HPDE6-E6E7 (cell line): Measurements from ENCODE around the gene PTGES2.
"Not testable (repeated sequence)": the region's sequence is repeated elsewhere in the genome, so short reads cannot be mapped to it uniquely, and the experiment has no call there.

Experiments
- DNase-seq: peaks from one replicate; pipeline ENCODE4 v3.0.0; 2011; ENCODE audit warnings: missing footprints; ENCODE audit errors: extremely low spot score

Gene PTGES2

DNA sequence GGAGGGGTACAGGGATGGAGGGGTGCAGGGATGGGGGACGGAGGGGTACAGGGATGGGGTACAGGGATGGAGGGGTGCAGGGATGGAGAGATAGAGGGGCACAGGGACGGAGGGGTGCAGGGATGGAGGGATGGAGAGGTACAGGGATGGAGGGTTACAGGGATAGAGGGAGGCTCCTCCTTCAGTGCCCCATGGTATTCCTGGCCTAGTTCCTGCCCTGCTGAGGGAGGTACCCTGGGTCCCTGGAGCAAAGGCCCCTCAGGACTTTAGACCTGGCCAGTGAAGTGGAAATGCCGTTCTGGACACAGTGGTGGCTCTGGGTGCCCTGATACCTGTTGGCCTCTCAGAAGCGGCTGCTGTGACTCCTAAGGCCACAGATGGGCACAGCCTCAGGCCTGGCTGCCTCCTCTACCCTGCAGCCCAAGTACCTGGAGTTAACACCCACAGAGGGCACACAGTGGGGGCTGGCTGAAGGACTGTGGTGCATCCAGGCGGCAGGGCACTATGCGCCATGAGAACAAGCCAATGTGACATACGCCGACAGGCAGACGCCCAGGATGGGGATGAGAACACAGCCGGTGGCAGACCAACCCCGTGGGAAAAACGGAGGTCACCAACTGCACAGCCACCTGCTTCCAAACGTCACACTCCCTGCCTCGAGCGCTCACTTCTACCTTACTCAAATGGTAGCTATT, 8.4 kb downstream of the PTGES2 start:
- DNase-seq, result no peak

DNA sequence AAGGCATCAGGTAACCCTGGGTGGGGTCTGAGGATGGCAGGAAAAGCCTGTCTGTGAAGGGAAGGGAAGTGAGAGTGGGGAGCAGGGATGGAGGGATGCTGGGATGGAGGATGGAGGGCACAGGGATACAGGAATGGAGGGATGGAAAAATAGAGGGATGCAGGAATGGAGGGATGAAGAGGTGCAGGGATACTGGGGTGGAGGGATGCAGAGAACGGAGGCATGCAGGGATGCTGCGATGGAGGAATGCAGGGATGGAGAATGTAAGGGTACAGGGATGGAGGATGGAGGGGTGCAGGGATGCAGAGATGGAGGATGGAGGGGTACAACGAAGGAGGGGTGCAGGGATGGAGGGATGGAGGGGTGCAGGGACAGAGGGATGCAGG, 9.1 kb downstream of the PTGES2 start:
- DNase-seq, result no peak

DNA sequence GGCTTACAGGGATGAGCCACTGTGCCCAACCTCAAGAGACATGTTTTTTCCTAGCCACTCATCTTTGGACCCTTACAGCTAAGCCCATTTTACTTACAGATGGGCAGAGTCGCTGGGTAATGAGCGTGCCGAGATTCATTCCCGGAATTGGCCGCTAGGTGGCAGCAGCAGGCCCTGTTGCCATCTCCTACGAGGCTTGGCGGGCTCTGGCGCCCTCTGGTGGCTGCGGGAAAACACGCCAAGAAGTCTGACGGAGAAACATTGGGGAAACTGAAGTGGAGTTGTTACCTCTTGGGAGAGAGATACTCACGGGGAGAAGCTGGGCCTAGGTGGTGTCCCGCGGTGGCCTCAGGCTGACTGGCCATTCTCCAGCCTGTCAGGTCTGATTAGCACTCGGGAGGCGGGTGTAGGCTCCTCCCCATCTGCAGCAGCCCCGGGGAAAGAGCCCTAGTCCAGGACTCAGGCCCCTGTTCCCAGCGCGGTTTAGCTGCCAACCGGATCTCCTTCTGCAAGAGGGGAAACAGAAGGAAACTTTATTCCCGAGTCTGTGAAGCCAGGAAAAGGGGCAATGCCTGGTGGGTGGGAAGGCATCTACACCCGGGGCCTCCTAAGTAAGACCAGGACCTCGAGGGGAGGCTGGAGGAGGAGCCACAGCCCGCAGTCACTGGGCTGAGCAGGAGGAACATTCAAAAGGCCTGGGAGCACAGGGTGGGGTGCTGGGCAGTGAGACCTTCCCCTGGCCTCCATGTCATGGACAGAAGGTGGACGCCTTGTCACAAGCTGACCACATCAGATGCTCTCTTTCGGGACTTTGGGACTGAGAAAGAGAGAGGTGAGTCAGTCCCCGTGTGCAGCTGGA, 9.7 kb downstream of the PTGES2 start:
- DNase-seq, result peak; percentile 76

DNA sequence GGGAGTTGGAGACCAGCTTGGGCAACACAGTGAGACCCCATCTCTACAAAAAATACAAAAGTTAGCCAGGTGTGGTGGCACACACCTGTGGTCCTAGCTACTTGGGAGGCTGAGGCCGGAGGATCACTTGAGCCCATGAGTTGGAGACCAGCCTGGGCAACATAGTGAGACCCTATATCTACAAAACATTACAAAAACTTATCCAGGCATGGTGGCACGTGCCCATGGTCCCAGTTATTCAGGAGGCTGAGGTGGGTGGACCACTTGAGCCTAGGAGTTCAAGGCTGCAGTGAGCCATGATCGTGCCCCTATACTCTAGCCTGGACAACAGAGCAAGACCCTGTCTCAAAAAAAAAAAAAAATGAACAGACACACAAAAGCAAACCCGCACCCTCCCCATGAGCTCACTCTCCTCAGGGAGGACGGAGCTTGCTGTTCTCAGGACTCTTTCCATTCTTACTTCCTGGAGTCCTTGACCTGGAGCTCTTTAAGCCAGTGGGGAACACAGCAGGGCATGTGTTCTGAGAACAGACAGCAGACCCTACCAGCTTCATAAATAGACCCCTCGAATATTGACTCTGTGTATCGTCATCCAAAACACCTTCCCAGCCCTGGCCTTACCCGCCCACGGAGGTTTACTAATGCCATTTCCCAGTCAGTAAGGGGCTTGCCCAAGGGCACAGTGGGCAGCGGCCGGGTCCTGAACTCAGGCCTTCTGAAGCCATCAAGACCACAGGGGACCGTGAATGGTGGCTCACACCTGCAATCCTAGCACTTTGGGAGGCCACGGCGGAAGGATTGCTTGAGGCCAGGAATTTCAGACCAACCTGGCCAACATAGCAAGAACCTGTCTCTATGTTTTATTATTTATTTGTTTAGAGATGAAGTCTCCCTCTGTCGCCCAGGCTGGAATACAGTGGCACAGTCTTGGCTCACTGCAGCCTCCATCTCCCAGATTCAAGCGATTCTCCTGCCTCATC, 11.1 kb downstream of the PTGES2 start:
- DNase-seq, result no peak

DNA sequence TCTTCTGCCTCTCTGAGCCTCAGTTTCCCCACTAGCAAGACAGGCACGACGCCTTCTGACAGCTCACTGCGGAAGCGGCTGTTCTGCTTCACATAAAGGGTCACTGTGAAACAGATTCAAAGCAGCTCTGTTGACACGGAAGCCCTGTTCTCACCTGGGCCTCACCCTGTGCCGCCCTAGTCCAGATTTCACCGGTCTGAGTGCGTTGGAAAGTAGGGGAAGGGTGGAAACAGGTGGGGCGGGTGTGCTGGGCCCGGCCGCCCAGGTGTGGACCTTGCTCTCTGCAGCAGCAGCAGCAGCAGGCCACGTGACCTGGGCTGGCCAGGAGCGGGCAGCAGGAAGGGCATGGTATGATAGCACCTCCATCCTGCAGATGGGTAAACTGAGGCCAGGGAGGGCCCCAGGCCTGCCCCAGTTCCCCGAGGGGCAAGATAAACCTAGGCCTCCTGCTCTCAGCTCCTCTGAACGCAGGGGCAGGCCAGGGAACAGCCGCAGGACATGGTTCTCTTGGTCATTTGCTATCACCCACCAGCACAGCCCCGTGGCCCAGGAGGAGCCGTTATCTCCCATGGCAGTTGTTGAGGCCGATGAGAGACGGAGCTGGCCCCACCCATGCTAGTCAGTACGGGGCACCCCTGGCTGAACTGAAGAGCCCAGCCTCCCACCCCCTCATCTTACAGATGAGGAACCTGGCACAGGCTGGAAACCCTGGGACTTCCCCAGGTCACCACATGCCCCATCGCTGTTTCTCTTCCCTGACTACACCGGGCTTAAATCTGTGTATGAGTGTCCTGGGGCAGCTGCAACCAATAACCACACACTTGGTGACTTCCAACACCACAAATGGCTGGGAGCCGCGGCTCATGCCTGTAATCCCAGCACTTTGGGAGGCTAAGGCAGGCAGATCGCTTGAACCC, 12.1 kb downstream of the PTGES2 start:
- DNase-seq, result no peak

- no peak for DNase-seq
These were observed 13.0 kb downstream of the PTGES2 start for GRCh38 chr9:128114326-128115186.

GRCh38 chr9:128113526-128114325, 13.8 kb downstream of the PTGES2 start:
- no peak for DNase-seq

DNA sequence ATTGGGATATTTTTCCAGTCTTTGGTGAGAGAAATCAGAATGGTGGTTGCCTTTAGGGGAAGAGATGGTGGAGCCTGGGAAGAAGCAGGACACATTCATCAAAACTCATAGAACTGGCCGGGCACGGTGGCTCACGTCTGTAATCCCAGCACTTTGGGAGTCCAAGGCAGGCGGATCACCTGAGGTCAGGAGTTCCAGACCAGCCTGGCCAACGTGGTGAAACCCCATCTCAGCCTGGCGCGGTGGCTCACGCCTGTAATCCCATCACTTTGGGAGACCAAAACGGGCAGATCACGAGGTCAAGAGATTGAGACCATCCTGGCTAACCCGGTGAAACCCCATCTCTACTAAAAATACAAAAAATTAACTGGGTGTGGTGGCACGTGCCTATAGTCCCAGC, 15.8 kb downstream of the PTGES2 start:
- DNase-seq, result not testable (repeated sequence)

DNA sequence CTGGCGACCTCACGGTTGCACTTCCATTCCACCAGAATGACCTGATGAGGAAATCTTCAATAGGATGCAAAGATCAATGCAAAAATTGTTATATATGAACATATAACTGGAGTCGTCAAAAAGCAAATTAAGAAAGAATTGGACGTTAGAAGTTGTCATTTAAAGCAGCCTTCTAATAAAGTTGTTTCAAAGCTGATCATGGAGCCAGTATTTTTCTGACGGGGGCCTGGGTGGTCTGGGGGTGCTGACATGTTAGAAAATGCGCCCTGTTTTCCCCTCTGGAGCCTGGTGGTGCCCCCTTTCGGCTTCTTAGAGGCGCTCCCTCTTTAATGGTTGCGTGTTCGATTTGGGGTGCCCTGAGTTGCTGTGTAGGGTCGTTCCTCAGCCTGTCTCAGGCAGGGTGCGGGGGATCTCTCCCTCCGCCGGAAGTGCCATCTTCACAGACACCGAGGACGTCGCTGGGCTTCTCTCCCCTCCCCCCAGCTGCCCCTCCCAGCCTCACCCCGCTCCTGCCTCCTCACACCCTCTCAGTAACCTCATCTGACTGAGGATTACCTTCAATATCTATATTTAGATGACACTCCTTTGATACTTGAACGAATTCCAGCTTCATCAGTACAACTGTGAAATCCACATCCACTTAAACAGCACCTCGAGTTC, 18.3 kb downstream of the PTGES2 start:
- no peak for DNase-seq

DNA sequence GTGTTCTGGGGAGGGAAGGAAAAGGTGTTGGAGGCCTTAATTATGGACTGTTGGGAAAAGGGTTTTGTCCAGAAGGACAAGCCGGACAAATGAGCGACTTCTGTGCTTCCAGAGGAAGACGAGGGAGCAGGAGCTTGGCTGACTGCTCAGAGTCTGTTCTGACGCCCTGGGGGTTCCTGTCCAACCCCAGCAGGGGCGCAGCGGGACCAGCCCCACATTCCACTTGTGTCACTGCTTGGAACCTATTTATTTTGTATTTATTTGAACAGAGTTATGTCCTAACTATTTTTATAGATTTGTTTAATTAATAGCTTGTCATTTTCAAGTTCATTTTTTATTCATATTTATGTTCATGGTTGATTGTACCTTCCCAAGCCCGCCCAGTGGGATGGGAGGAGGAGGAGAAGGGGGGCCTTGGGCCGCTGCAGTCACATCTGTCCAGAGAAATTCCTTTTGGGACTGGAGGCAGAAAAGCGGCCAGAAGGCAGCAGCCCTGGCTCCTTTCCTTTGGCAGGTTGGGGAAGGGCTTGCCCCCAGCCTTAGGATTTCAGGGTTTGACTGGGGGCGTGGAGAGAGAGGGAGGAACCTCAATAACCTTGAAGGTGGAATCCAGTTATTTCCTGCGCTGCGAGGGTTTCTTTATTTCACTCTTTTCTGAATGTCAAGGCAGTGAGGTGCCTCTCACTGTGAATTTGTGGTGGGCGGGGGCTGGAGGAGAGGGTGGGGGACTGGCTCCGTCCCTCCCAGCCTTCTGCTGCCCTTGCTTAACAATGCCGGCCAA, 19.1 kb downstream of the PTGES2 start:
- no peak for DNase-seq

GRCh38 chr9:128107468-128108268, 19.9 kb downstream of the PTGES2 start:
- DNase-seq, result no peak

- DNase-seq, result no peak
These were observed 20.5 kb downstream of the PTGES2 start for GRCh38 chr9:128106940-128107467.

- no peak for DNase-seq
These were observed 21.2 kb downstream of the PTGES2 start for GRCh38 chr9:128106181-128106939.

GRCh38 chr9:128105538-128106175, 21.9 kb downstream of the PTGES2 start:
- no peak for DNase-seq

DNA sequence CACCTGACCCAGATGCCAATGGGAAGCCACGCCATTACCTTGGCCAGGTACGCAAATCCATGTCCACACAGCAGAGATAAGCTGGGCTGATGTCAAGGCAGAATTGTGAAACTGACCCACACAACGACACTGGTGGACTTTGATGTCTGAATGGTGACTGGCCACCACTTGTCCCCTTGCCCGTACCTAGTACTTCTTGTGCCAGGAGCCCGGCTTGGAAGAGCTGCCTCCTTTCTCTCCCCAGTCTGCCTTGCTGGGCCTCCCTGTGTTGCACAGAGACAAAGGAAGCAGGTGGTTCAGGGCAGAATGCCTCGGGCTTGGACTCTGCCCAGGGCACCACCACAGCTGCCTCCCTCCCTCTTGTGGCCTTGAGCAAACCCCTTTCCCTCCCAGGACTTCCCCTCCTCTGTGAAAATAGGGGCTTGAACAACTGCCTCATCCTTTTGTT, 23.3 kb downstream of the PTGES2 start:
- no peak for DNase-seq
